Tibial nerve (tissue), 4 donors: Measurements from ENCODE around the gene BTBD7.

Source experiments
- CTCF ChIP-seq, 5 experiments: fragments of 200-600 bp in 3 of 5; fragments of 450-650 bp in 2 of 5; sonication (generic) in 3 of 5; IDR thresholded peaks; one replicate each; pipeline ENCODE4 v1.5.1; 2016 to 2019; ENCODE audit warnings: antibody characterized with exemption in 5 of 5, mild to moderate bottlenecking in 3 of 5, moderate library complexity in 2 of 5
- EP300 ChIP-seq, 2 donors: sonication (generic); formaldehyde crosslinking; IDR thresholded peaks; one replicate each; pipeline ENCODE4 v1.6.1; 2017; ENCODE audit warnings: antibody characterized with exemption in 2 of 2, mild to moderate bottlenecking in 1 of 2
- POLR2A ChIP-seq, 2 donors: fragments of 450-650 bp; IDR thresholded peaks; one replicate each; pipeline ENCODE4 v1.6.1; 2017; ENCODE audit warnings: antibody characterized with exemption in 2 of 2, mild to moderate bottlenecking in 2 of 2, moderate library complexity in 2 of 2

- TF ChIP-seq CTCF (IDR thresholded peaks at IDR 0.05) (no peak), POLR2A (IDR thresholded peaks at IDR 0.05) (no peak), EP300 (IDR thresholded peaks at IDR 0.05) (no peak)
Observed at GRCh38 chr14:93195316-93195999, 137.4 kb downstream of the BTBD7 start.
